Heart left ventricle (tissue), 13 donors: ENCODE data around the gene HUNK.

Source experiments
- CTCF ChIP-seq, 12 donors: fragments of 200-600 bp; sonication (generic) in 4 of 12; IDR thresholded peaks; one replicate each; pipeline versions ENCODE4 v1.5.0 to v1.8.0; 2018 to 2022; ENCODE audit warnings: antibody characterized with exemption in 12 of 12, mild to moderate bottlenecking in 5 of 12
- POLR2A ChIP-seq, 2 donors: fragments of 450-650 bp; IDR thresholded peaks; one replicate each; pipeline ENCODE4 v1.6.1; 2017; ENCODE audit warnings: antibody characterized with exemption in 2 of 2, mild to moderate bottlenecking in 2 of 2, moderate library complexity in 2 of 2
- donor health status: ischemic (EF 13 %, LVEDD 7.1; RV severe dilation, severe dysfunction).
- donor health status: DM: no; HTN: yes; CAD: no.
- donor health status: DM: no; HTN: no; CAD: no.
- donor health status: ischemic (EF 25% LVEDD 6.9; RV normal size, moderate dysfunction).
- donor health status: ischemic (EF 25% LVEDD 5.7; RV mildly dilated, moderate dysfunction).
- donor health status: ischemic (EF 35%, LVEDD 5.7; RV mildly dilated, moderate dysfunction).
- donor health status: nonischemic (EF 11% LVEDD 7.7; RV severe dilation, severe dysfunction).
- donor health status: DM: yes; HTN: yes; CAD: no.
- donor health status: PGD.
- donor health status: ischemic (EF 29% LVEDD 5.4; RV normal size, mild dysfunction).
- donor health status: nonischemic (EF 23%, LVEDD 6.1; RV moderate dilation, normal function).

- TF ChIP-seq POLR2A (IDR thresholded peaks at IDR 0.05) = no peak
- TF ChIP-seq CTCF (IDR thresholded peaks at IDR 0.05) = no peak
Observed at GRCh38 chr21:31938330-31939301, 65.8 kb downstream of the HUNK start.
